ENCODE measurements around the gene ANXA11. TPM values are rescaled to one million over a fixed set of nuclear protein-coding genes. Genes with fewer than 3 reads are reported as not detected.

ANXA11 gene
- total RNA-seq, 2 experiments from 2014 or later = 280 to 326 TPM

DNA sequence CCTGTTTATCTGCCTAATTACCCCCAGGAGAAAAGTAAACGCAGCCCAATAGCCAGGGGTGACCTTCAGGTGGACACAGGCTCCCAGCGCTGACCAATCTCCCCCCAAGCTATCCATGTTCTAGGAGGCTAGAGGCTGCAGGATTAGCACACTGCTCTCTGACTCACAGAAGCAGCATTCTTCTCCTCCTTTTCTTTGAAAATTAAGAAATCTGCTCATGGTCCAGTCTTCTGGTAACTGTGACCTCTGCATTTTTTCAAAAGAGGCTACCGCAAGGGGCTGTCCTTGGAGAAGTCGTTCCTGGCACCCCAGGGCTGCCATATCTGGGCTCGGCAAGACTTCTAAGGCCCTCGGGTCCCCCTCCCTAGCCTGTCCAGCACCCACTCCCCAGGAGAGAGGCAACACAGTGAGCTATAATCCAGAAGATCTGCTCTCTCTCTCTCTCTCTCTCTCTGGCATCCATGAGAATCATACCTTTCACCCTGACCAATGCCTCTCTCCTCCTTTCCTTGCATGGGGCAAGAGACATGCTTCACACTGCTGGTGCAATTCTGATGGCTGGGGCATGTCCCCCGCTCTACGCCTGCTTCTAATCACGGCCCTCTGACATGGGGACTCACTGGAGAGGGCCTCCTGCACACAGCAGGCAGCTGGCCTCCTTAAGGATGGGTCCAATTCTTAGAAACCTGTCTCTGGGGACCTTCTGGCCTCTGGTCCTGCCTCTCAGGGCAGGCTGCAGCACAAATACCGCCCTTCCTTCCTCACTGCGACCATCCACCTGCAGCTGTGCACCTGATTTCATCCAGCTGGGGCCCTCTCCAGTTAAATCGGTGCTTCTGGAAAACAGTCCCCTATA, 27.3 kb downstream of the ANXA11 start:
- peak overlapping the region; percentile 78 for H3K27ac Mint-ChIP-seq
- ChIA-PET CTCF (interaction anchor here (1.2 to 2.0 kb wide), 2 partner anchors 10 to 28 kb away, joined by 4 to 5 read pairs; no protein-coding TSS in a partner anchor), POLR2A (no interaction called here)
- no peak for DNase-seq
- no peaks in the 10 kb centered on the region for H3K27me3 Mint-ChIP-seq
- no peaks in the 10 kb centered on the region for H3K9me3 Mint-ChIP-seq
- H3K4me3 Mint-ChIP-seq = no peak overlapping the region
- H3K36me3 Mint-ChIP-seq (ENCODE audit: low read depth) = peaks cover 12% of the 10 kb centered on the region
- H3K4me1 Mint-ChIP-seq = peaks cover 31% of the 10 kb centered on the region

DNA sequence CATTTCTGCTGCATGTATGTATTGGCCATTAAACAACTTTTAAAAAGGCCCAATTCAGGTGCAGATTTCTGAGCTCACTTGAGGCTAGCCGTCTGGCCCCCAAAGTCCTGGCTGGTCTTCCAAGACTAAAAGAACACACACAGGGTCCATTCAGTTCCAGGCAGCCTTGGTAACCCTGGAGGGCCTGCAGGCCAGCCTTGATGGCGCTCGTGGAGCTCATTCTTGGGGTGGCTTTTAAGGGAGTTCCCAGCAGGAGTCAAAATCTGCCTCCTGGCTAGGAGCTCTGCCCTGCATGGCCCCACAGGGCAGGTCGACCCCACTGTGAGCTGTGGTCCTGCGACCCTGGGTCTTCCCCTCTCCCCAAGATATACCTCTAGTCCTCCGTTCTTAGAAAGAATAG, 28.8 kb downstream of the ANXA11 start:
- POLR2A ChIA-PET = no interaction called here
- DNase-seq = no peak
- CTCF ChIA-PET = interaction anchor here (0.6 to 2.0 kb wide), 5 partner anchors 8 to 113 kb away, joined by 3 to 7 read pairs (median 5); no protein-coding TSS in a partner anchor
- H3K27me3 Mint-ChIP-seq = no peaks in the 10 kb centered on the region
- peaks cover 22% of the 10 kb centered on the region for H3K4me1 Mint-ChIP-seq
- no peak overlapping the region for H3K4me3 Mint-ChIP-seq
- peaks cover 8% of the 10 kb centered on the region for H3K36me3 Mint-ChIP-seq (ENCODE audit: low read depth)
- H3K9me3 Mint-ChIP-seq = no peaks in the 10 kb centered on the region
- peak overlapping the region; percentile 9 for H3K27ac Mint-ChIP-seq

DNA sequence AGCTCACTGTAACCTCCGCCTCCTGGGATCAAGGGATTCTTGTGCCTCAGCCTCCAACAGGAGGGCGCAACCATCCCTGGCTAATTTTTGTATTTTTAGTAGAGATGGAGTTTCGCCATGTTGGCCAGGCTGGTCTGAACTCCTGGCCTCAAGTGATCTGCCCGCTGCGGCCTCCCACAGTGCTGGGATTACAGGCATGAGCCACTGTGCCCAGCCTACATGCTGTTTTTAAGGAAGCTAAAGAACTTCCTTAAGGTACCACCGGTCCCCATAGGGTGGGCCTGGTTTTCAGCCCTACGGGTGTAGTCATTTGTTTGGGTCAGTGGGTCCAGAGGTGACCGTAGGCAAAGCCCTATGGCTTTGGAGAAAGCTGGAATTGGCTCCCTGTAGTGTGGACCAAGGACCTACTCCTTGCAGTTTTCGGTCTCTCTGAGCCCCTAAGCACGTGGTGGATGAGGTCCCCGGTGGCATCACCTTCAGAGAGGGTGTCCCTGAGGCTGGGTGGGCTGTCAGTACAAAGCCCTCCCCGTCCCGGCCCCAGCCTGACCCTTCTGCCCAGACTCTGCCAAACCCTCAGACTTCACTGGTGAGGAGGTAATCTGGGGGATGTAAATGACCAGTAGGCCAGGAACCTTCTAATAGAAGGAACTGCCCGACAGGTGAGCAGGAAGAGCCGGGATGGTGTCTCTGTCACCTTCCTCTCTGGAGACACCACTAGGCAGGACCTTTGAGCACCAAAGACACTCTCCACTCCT, 30.5 kb downstream of the ANXA11 start:
- POLR2A ChIA-PET = no interaction called here
- Mint-ChIP-seq H3K4me3 (no peak overlapping the region), H3K27me3 (no peaks in the 10 kb centered on the region), H3K36me3 (ENCODE audit: low read depth) (peaks cover 4% of the 10 kb centered on the region), H3K27ac (peak overlapping the region; percentile 62), H3K9me3 (no peaks in the 10 kb centered on the region), H3K4me1 (peaks cover 17% of the 10 kb centered on the region)
- DNase-seq = no peak
- CTCF ChIA-PET = interaction anchor here (0.8 to 1.3 kb wide), 3 partner anchors 11 to 86 kb away, joined by 3 to 5 read pairs (median 3); no protein-coding TSS in a partner anchor

DNA sequence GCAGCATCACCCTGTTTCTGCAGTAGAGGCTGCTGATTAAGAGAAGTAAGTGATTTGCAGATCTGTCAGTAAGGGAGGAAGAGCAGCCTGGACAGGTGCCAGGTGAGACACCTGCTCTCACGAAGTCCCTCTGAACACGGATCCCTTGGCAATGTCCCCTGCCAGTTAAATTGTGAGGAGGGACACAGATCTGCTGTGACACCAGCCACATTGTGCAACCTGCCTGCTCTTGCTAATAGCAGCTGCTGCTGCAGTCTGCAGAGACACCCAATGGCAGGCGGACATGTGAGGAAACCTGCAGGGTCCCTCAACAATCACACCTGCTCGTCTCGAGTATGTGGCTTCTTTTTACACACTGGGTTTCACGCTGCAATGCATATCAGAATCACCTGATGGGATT, 31.9 kb downstream of the ANXA11 start:
- no peak overlapping the region for H3K27ac Mint-ChIP-seq
- no peak overlapping the region for H3K4me3 Mint-ChIP-seq
- CTCF ChIA-PET = no interaction called here
- H3K4me1 Mint-ChIP-seq = peaks cover 16% of the 10 kb centered on the region
- POLR2A ChIA-PET = no interaction called here
- no peaks in the 10 kb centered on the region for H3K27me3 Mint-ChIP-seq
- DNase-seq = no peak
- no peaks in the 10 kb centered on the region for H3K9me3 Mint-ChIP-seq
- H3K36me3 Mint-ChIP-seq (ENCODE audit: low read depth) = no peaks in the 10 kb centered on the region

DNA sequence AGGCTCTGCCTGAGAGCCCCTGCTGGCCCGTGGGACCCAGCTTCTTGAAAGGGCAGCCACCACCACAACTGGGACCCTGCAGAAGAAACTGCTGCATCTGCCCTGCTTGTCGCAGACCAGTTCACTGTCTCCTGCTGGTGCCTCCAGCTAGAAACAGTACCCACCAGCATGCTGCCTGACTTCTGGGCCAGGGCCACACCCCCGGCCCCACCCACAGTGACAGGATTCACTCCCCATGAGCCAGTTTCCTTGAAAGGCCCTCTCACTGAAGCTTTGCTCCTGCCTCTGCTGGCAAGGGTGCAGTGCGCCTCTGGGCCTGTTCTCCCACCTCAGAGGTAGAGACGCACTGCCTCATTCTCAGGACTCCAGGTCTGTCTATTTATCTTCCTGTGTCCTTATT, 32.4 kb downstream of the ANXA11 start:
- Mint-ChIP-seq H3K27ac (no peak overlapping the region), H3K4me1 (peaks cover 13% of the 10 kb centered on the region), H3K27me3 (no peaks in the 10 kb centered on the region), H3K9me3 (no peaks in the 10 kb centered on the region), H3K4me3 (no peak overlapping the region), H3K36me3 (ENCODE audit: low read depth) (no peaks in the 10 kb centered on the region)
- DNase-seq = no peak
- POLR2A ChIA-PET = interaction anchor here (0.6 kb wide), 1 partner anchor 493 kb away, joined by 3 read pairs; no protein-coding TSS in a partner anchor
- CTCF ChIA-PET = no interaction called here

DNA sequence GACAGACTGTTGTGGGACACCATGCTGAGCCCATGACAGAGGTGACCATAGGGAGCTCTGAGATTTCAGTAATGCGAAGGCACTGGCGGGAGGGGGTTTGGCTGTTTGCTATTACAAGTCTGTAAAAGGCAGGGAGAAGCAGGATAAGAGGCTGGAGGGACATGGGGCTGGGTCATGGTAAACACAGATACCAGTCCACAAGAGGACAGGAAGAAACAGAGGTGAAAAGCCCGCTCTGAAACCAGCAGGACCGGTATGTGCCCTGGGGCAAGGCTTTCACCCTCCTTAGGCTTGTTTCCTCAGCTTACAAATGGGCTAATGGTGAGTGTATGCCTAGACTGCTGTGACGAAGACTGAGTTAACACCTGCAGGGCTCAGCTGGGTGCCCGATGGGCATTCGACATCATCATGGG, 34.1 kb downstream of the ANXA11 start:
- Mint-ChIP-seq H3K27me3 (no peaks in the 10 kb centered on the region), H3K9me3 (no peaks in the 10 kb centered on the region), H3K27ac (no peak overlapping the region), H3K36me3 (ENCODE audit: low read depth) (peaks cover under 1% of the 10 kb centered on the region), H3K4me1 (peaks cover 4% of the 10 kb centered on the region), H3K4me3 (no peak overlapping the region)
- no peak for DNase-seq
- CTCF ChIA-PET = interaction anchor here (0.6 kb wide), 1 partner anchor 100 kb away, joined by 4 read pairs; no protein-coding TSS in a partner anchor
- POLR2A ChIA-PET = no interaction called here

DNA sequence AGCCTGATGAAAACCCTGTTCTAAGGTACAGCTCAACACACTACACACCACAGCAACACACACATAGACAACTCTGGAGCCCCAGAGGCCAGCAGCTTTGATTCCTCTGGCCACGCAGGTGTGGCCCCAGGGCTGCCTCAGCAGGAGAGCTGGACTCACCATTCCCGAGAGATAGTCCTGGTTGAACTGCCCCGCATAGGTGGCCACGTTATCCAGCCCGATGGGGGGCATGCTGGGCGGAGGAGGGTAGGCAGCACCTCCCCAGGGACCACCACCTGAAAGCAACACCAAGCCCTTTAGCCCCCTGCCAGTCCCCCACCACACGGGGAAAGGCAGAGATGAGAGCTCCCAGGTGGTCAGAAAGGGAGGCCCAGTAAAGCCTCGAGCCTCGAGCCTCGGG, 34.7 kb downstream of the ANXA11 start:
- ChIA-PET POLR2A (no interaction called here), CTCF (no interaction called here)
- Mint-ChIP-seq H3K27me3 (no peaks in the 10 kb centered on the region), H3K9me3 (no peaks in the 10 kb centered on the region), H3K27ac (no peak overlapping the region), H3K4me1 (peaks cover 4% of the 10 kb centered on the region), H3K36me3 (ENCODE audit: low read depth) (peaks cover 5% of the 10 kb centered on the region), H3K4me3 (no peak overlapping the region)
- no peak for DNase-seq

DNA sequence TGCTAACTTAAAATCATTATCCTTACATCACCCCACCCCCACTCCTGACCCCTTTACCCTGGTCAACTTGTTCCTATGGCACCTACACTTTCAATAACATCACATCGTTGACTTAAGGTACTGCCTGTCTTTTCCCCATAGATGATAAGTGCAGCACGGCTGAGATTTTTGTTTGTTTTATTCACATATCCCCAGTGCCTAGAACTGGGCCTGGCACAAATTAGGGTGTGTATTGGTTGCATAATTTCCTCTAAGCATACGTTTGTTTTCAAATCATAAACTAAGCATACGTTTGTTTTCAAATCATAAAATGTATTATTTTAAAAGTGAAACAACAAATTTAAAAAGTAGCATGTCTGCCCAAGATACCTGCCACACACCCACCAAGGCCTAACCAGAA, 35.3 kb downstream of the ANXA11 start:
- ChIA-PET POLR2A (no interaction called here), CTCF (no interaction called here)
- DNase-seq = no peak
- Mint-ChIP-seq H3K27me3 (no peaks in the 10 kb centered on the region), H3K27ac (no peak overlapping the region), H3K9me3 (no peaks in the 10 kb centered on the region), H3K4me1 (peaks cover 4% of the 10 kb centered on the region), H3K36me3 (ENCODE audit: low read depth) (peaks cover 5% of the 10 kb centered on the region), H3K4me3 (no peak overlapping the region)

DNA sequence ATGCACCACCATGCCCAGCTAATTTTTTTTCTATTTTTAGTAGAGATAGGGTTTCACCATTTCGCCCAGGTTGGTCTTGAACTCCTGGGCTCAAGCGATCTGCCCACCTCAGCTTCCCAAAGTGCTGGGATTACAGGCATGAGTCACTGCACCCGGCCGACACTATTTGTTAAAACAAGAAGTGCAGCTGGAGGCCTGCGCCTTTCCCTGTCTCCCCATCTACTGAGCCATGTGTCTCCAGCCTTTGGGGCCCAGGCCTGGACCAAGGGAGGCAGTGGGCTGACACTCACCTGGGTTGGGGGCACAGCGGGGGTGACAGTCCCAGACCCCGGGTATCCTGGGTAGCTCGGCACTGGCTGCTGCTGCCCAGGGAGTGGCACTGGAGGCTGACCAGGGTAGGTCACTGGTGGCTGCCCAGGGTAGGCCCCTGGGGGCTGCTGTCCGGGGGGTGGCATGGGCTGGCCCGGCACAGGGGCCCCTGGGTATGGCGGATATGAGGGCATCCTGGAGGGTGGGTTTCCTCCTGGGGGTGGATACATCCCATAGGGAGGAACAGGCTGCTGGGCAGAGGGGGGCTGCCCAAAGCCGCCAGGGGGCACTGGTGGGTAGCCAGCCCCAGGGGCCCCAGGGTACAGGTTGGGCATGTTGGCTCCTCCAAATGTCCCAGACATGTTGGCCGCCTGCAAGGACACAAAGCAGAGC, 36.5 kb downstream of the ANXA11 start:
- DNase-seq = no peak
- ChIA-PET CTCF (interaction anchor here (1.1 kb wide), 1 partner anchor 9 kb away, joined by 3 read pairs; no protein-coding TSS in a partner anchor), POLR2A (no interaction called here)
- Mint-ChIP-seq H3K9me3 (no peaks in the 10 kb centered on the region), H3K27me3 (no peaks in the 10 kb centered on the region), H3K4me1 (peaks cover 4% of the 10 kb centered on the region), H3K4me3 (no peak overlapping the region), H3K27ac (no peak overlapping the region), H3K36me3 (ENCODE audit: low read depth) (peaks cover 10% of the 10 kb centered on the region)

DNA sequence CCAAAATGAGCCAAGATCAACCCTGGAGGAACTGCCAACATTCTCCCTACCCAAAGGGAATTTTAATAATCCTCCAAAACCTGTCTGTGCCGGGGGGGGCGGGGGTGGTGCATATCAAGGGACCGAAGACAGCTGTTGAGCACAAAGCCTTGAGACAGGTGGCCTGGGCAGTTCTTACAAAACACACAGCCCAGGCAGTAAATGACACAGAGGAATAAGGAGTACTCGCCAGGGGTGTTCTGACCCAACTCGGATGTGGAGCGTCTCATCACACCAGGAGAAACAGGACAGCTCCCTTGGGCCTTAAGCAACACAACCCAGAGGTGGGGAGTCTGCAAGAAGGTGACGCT, 37.2 kb downstream of the ANXA11 start:
- ChIA-PET CTCF (interaction anchor here (1.1 kb wide), 1 partner anchor 8 kb away, joined by 3 read pairs; no protein-coding TSS in a partner anchor), POLR2A (no interaction called here)
- no peaks in the 10 kb centered on the region for H3K9me3 Mint-ChIP-seq
- H3K4me1 Mint-ChIP-seq = peaks cover 4% of the 10 kb centered on the region
- no peaks in the 10 kb centered on the region for H3K27me3 Mint-ChIP-seq
- H3K36me3 Mint-ChIP-seq (ENCODE audit: low read depth) = peaks cover 17% of the 10 kb centered on the region
- no peak overlapping the region for H3K27ac Mint-ChIP-seq
- no peak overlapping the region for H3K4me3 Mint-ChIP-seq
- no peak for DNase-seq

DNA sequence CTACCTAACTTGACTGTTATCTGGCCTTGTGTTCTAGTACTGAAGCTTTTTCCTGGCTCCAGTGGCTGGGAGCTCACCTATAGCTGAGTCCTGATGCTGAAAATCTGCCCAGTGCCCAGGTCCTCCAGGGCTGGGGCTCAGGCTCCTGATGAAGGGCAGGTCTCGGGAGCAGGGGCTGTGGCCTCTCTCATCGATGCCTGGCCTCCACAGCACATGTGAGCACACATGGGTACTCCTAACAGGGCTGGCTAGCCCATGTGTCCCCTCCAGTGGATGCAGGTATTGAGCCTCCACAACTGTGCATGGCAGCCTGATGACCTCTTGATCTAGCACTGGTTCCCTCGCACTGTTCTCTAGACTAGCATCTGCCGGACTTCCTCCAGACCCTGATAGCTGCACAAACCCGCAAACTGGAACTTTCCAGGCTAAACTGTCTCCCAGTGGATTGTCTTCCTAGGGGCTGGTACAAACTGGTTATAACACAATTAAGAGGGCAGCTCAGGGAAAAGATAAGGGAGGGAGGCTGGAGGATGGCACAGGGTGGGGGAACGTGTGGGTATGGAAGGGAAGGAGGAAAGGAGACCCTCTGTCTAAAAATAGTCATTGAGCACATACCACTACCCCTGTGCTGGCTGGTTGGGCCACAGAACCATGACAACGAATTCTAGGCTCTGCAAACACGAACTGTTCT, 37.7 kb downstream of the ANXA11 start:
- Mint-ChIP-seq H3K9me3 (no peaks in the 10 kb centered on the region), H3K36me3 (ENCODE audit: low read depth) (peaks cover 21% of the 10 kb centered on the region), H3K4me1 (peaks cover 4% of the 10 kb centered on the region), H3K27ac (no peak overlapping the region), H3K27me3 (no peaks in the 10 kb centered on the region), H3K4me3 (no peak overlapping the region)
- DNase-seq = no peak
- POLR2A ChIA-PET = no interaction called here
- CTCF ChIA-PET = interaction anchor here (1.1 kb wide), 1 partner anchor 8 kb away, joined by 3 read pairs; no protein-coding TSS in a partner anchor

DNA sequence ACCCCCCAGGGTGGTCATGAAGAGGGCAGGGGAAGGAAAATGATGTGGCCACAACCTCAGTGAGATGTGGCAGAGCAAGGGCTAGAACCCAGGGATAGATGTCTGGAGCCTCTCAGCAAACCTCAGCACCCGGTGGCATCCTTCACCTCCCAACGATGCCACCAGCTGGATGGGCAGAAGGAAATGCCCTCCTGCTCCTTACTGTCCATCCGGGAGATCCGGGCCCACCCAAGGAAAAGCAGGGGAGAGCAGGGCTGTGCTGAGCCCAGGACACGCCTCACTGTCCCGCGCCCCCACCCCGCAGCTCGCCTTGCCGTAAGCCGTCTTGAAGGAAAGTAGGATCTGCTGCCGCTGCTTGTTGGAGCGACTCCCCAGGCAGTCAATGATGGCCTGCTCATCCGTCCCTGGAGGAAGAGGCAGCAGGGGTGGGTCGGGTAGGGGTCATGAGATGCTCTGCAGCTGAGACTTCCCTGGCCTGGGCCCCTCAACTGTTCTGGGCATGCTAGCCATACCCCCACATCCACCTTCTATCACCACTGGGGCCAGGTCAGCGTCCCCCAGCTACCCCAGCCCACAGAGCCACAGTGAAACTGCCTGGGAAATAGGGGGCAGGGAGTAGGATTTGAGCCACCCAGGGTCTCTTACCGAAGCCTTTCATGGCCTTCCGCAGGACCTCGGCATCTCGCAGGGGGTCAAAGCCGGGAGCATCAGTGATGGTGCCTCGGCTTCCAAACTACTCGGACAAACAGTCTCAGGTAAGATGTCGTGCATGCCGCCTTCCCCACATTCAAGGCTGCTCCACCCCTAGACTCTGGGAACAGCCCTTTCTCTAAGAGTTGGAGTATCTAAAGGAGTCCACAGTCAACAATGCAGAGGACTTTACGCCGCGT, 38.5 kb downstream of the ANXA11 start:
- Mint-ChIP-seq H3K36me3 (ENCODE audit: low read depth) (peaks cover 28% of the 10 kb centered on the region), H3K4me1 (peaks cover 2% of the 10 kb centered on the region), H3K9me3 (no peaks in the 10 kb centered on the region), H3K27ac (no peak overlapping the region), H3K4me3 (no peak overlapping the region), H3K27me3 (no peaks in the 10 kb centered on the region)
- no peak for DNase-seq
- POLR2A ChIA-PET = no interaction called here
- CTCF ChIA-PET = no interaction called here
